ENCODE data around the gene FAM118B.

FAM118B gene

DNA sequence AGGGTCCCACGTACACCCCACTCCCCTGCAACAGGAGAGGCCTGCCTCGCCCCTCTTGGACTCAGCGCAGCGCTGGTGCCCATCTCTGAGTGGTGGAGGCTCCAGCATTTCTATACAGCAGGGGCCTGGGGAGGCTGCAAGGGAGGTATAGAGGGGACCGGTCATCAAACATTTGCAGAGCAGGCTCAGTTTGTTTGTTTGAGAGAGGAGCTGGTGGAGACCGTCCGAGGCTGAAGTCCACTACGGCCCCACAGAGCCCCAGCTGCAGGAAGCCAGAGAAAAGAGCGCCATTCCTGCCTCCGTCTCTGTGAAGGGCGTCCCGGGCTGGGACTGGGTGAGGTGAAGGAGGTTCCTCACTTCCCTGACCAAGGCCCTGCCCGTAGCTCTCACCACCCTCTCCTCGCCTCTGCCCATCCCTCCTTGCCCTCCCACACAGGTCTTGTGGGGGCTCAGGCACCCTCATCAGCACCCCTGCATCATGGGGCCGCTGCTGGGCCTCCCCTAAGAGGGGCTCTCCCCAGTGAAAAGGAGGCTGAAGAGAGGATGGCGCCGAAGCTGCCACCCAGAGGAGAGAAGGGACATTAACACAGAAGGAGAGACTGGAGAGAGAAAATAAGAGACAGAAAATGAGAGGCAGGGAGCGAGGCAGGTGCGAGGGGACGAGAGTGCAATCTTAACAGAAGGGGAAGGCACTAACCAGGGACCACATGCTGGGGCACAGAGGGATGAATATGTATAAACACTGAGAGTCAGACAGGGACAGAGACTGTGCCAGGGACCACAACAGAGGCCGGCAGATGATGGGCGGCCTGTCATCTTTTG lies 24.7 kb upstream of the FAM118B start:
- DNase-seq = no peak

DNA sequence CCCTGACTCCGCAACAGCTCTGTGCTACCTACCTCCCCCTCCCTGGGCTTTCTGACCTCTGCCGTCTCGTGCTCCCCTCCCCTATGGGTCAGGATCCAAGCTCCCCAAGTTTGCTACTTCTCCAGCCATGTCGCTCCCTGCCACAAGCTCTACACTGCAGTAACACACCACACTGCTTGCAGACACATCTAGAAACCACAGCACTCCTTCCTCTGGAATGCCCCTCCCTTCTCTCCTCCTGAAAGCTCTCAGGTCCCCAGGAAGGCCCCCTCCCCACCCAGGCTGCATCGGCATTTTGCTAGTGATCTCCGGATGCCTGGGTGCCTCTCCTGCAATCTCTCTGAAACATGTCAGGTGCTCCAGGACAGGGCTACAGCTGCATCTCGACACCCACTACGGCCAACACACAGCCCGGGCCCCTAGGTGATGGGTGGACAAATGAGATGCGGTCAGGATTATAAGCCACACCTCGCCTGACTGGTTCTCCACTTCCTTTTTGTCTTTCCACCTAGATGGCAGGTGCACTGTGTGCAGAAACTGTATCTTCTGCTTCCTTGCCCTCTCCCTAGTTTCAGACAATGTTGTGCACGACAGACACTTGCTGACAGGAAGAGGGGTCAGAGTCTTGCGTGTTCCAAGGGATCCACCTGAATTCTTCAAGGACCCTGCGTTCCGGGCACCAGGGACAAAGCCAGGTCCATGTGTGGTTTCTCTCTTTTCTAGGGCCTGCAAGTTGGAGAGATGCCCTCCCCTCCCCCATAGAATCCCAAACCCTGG lies 23.1 kb upstream of the FAM118B start:
- DNase-seq = no peak

- DNase-seq = no peak
These were observed 22.3 kb upstream of the FAM118B start for GRCh38 chr11:126189109-126189929.

GRCh38 chr11:126190792-126191191 lies 20.8 kb upstream of the FAM118B start:
- no peak for DNase-seq

GRCh38 chr11:126191379-126192073 lies 20.1 kb upstream of the FAM118B start:
- no peak for DNase-seq

DNA sequence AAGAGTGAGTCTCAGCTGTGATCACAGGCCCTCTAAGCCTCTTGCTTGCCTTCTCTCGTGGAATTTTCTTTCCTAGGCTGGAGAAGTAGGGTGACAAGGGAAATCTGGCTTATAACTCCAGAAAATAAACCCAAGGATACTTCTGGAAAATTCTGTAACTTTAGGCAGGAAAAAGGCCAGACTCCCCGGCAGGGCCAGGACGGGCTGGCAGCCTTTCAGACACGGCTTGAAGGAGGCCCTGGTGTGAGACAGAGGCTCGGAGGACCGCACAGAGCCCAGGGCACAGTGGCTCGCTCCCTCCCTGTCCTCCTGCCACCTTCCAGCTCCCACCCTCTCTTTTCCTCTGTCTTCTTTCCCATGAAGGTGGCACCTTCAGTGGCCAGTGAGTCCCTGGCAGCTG lies 19.2 kb upstream of the FAM118B start:
- DNase-seq = no peak

- DNase-seq = no peak
These were observed 18.5 kb upstream of the FAM118B start for GRCh38 chr11:126193038-126193478.

- DNase-seq = peak; percentile 39
These were observed 17.4 kb upstream of the FAM118B start for GRCh38 chr11:126194121-126194543.

DNA sequence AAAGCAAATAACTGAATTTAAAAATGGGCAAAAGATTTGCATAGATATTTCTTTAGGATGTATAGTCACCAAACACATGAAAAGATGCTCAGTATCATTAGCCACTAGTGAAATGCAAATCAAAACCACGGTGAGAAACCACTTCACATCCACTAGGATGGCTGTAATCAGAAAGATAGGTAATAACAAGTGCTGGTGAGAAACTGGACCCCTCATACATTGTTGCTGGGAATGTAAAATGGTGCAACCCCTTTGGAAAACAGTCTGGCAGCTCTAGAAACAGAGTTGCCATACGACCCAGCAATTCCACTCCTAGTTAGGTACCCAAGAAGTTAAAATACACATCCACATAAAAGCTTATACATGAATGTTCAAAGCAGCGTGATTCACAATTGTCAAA lies 16.5 kb upstream of the FAM118B start:
- no peak for DNase-seq

GRCh38 chr11:126197277-126197939 lies 14.2 kb upstream of the FAM118B start:
- no peak for DNase-seq

- no peak for DNase-seq
These were observed 12.9 kb upstream of the FAM118B start for GRCh38 chr11:126198648-126199047.

DNA sequence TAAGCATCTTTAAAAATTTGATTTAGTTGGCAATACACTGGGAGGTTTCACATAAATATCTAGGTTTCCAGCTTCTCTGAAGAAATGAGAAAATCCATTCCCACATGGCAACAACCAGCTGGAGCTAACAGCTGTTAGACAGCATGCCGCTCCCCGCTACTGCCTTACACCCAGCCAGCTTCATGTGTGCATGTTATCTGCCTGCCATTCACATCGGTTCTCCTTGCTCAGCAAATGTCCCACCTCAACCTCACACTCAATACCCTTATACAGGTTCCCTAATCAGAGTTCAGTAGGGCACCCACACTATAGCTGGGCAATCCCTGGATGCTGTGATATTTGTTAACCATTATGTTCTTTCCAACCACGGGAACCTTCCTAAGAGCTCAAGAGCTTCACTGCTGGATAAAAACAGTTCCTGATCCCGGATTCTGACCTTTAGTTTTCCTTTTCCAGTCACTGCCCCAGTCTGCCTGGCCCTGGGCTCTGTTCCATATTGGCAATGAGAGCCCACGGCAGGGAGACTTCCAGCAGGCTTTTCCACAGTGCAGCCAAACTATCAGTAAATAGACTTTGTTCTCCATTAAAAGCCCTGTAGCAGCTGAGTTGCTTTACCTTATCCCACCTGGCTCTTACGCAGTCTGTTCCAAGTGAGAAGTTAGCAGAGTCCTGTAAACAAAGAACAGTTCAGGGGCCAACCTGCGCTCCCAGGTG lies 8.8 kb upstream of the FAM118B start:
- no peak for DNase-seq

DNA sequence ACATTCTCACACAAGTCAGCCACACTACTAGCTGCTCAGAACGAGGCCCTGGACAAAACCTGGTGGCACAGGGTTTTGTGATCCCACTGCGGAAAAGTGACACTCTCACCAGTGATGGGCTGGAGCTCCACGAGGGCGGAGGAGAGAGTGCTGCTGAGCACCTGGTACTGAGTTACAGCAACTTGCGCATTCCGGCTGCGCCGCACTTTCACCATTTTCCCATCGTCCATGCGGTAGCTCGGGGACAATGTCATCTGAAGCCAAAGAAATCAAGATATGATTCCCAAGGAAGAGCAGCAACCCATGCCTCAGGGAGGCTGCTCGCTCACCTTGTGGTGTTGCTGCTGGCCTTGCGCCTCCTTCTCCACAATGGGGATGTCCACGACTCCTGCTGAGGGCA lies 6.2 kb upstream of the FAM118B start:
- no peak for DNase-seq

GRCh38 chr11:126207896-126208295 lies 3.7 kb upstream of the FAM118B start:
- no peak for DNase-seq

GRCh38 chr11:126210871-126211235 lies 729 bp upstream of the FAM118B start:
- no peak for DNase-seq

GRCh38 chr11:126212089-126212660 lies 593 bp downstream of the FAM118B start:
- no peak for DNase-seq

DNA sequence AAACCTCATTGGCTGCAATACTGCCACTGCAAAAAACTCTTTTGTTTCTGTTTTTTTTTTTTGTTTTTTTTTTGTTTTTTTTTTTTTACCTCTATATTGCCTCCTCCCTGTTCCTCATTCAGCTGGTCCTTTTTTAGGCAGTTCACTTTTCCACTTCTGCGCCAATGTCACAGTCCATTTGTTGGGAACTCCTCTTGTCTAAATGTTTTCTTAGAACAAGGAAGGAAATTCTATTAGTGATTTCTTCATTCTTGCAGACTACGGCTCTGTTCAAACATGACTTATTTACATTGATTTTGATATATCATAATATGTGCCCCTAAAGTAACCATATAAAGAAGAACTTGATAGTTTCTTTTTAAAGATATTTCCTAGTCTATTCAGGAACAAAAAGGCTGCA lies 2.9 kb downstream of the FAM118B start:
- no peak for DNase-seq

- no peak for DNase-seq
These were observed 3.3 kb downstream of the FAM118B start for GRCh38 chr11:126214841-126215240.

DNA sequence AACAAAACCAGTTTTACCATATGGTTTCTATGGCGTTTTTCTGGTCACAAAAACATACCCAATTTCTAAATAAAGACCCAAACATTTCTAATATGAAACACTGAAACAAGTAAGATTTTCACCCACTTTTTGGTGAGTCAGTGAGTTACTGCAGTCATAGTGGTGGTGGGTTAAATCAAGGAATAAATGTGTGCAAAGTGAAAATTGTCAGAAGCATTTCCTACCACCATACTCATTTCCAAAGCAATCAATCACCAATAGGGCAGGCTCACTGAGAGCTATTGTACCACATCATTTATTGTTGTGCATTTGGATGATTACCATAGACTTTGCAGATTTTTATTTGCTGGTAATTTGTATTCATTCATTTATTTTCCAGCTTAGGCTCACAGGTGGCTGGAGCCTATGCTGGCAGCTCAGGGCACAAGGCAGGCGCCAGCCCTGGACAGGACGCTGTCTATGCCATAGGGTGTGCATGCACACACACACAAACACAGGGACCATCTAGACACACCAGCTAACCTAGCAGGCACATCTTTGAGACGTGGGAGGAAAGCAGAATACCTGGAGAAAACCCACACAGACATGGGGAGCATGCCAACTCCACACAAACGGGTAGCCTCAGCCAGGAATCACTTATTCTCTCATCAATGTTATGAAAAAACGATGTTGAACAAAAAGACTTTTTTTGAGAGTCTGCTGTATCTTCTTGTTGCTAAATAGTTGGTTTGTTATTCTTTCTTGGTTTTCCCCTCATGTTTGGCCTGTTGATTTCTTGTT lies 5.1 kb downstream of the FAM118B start:
- no peak for DNase-seq

- DNase-seq = no peak
These were observed 5.9 kb downstream of the FAM118B start for GRCh38 chr11:126217491-126217890.

All from CD4-positive, alpha-beta T cell treated with Interleukin-12 subunit alpha and Interleukin-12 subunit beta, for 1 hour (primary cell).